LNCAP (cell line): ENCODE results near the gene PPL.

Experiments
- CTCF ChIP-seq: fragments of 450-650 bp; IDR thresholded peaks from 2 replicates; pipeline ENCODE4 v1.5.1; 2017; ENCODE audit warnings: mild to moderate bottlenecking

The PPL gene

GRCh38 chr16:4839942-4840341 lies 97.0 kb downstream of the PPL start:
- no peak for TF ChIP-seq CTCF

- no peak for TF ChIP-seq CTCF
These were observed 99.0 kb downstream of the PPL start for GRCh38 chr16:4837733-4838501.

- TF ChIP-seq CTCF = no peak
These were observed 100.2 kb downstream of the PPL start for GRCh38 chr16:4836727-4837126.

GRCh38 chr16:4833584-4833983 lies 103.4 kb downstream of the PPL start:
- no peak for TF ChIP-seq CTCF

- no peak for TF ChIP-seq CTCF
These were observed 104.1 kb downstream of the PPL start for GRCh38 chr16:4832698-4833343.
